HEK293T (cell line): ENCODE measurements around the gene GABRB1.

Source experiments
- ARNT ChIP-seq: fragments of 450-650 bp; IDR thresholded peaks from 2 replicates; pipeline ENCODE4 v1.6.1; 2017; ENCODE audit warnings: mild to moderate bottlenecking
- BHLHE40 ChIP-seq: fragments of 450-650 bp; IDR thresholded peaks from 2 replicates; pipeline ENCODE4 v1.6.1; 2016; ENCODE audit warnings: mild to moderate bottlenecking, moderate library complexity, borderline replicate concordance
- CTBP1 ChIP-seq: fragments of 450-650 bp; IDR thresholded peaks from 2 replicates; pipeline ENCODE4 v1.6.1; 2016; ENCODE audit warnings: borderline replicate concordance
- ELF4 ChIP-seq: fragments of 450-650 bp; IDR thresholded peaks from 2 replicates; pipeline ENCODE4 v1.6.1; 2017; ENCODE audit warnings: antibody characterized with exemption
- FOXA1 ChIP-seq: fragments of 450-650 bp; IDR thresholded peaks from 2 replicates; pipeline ENCODE4 v1.6.1; 2016; ENCODE audit warnings: mild to moderate bottlenecking
- FOXK2 ChIP-seq: fragments of 450-650 bp; IDR thresholded peaks from 2 replicates; pipeline ENCODE4 v1.6.1; 2016; ENCODE audit warnings: mild to moderate bottlenecking
- FOXM1 ChIP-seq: fragments of 450-650 bp; IDR thresholded peaks from 2 replicates; pipeline ENCODE4 v1.6.1; 2017; ENCODE audit warnings: mild to moderate bottlenecking, borderline replicate concordance
- HDGF ChIP-seq: fragments of 450-650 bp; IDR thresholded peaks from 2 replicates; pipeline ENCODE4 v1.6.1; 2017; ENCODE audit warnings: antibody characterized with exemption, borderline replicate concordance
- NFRKB ChIP-seq: fragments of 450-650 bp; IDR thresholded peaks from 2 replicates; pipeline ENCODE4 v1.6.1; 2016; ENCODE audit warnings: mild to moderate bottlenecking, moderate library complexity
- SP1 ChIP-seq: fragments of 450-650 bp; IDR thresholded peaks from 2 replicates; pipeline ENCODE4 v1.6.1; 2017
- SUZ12 ChIP-seq: fragments of 450-650 bp; IDR thresholded peaks from 2 replicates; pipeline ENCODE4 v1.6.1; 2016; ENCODE audit warnings: mild to moderate bottlenecking
- TARDBP ChIP-seq: fragments of 450-650 bp; IDR thresholded peaks from 2 replicates; pipeline ENCODE4 v1.6.1; 2016
- ZNF384 ChIP-seq: fragments of 450-650 bp; IDR thresholded peaks from 2 replicates; pipeline ENCODE4 v1.6.1; 2016
- TF ChIP-seq, protein P1 (sequence below): fragments of 450-650 bp; IDR thresholded peaks from 2 replicates; pipeline ENCODE4 v1.6.1; 2016

DNA sequence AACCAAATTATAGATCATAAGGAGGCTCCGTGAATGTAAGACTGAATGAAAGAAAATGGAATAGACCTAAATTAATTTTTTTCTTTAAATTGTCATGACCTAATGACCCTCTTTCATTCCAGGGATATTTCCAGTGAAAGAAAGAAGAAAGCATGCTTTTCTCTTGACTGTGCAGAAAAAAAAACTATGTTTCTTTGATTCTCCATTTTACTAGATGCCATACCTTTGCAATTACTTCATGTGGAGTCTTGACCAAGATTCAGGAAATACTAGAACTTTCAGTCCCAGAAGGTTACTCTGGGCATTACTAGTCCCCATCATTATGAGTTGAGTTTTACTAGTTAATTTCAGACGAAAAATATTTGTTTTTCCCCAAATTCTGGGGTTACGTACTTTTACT, 438.6 kb downstream of the GABRB1 start:
- TF ChIP-seq SP1 = no peak
- no peak for TF ChIP-seq HDGF
- no peak for TF ChIP-seq NFRKB
- TF ChIP-seq SUZ12 = no peak
- TF ChIP-seq, protein P1, sequence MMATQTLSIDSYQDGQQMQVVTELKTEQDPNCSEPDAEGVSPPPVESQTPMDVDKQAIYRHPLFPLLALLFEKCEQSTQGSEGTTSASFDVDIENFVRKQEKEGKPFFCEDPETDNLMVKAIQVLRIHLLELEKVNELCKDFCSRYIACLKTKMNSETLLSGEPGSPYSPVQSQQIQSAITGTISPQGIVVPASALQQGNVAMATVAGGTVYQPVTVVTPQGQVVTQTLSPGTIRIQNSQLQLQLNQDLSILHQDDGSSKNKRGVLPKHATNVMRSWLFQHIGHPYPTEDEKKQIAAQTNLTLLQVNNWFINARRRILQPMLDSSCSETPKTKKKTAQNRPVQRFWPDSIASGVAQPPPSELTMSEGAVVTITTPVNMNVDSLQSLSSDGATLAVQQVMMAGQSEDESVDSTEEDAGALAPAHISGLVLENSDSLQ = no peak
- TF ChIP-seq FOXM1 = no peak
- TF ChIP-seq ARNT = no peak
- TF ChIP-seq FOXA1 = no peak
- no peak for TF ChIP-seq FOXK2
- TF ChIP-seq BHLHE40 = no peak
- no peak for TF ChIP-seq ZNF384
- TF ChIP-seq TARDBP = no peak
- no peak for TF ChIP-seq ELF4
- no peak for TF ChIP-seq CTBP1
